Smooth muscle cell (in vitro differentiated cells): ENCODE measurements around the gene GM2A. TPM values are rescaled to one million over a fixed set of nuclear protein-coding genes. Genes with fewer than 3 reads are reported as not detected.

Experiments
- DNase-seq: peaks from one replicate; lab custom pipeline; 2025; ENCODE audit not compliant: unreplicated experiment; lab: John Stamatoyannopoulos, UW
- H2AFZ ChIP-seq: fragments of 200-600 bp; sonication (generic); 2 replicates; pipeline ENCODE4 v1.6.0; 2016; ENCODE audit warnings: antibody characterized with exemption, low read depth, mild to moderate bottlenecking
- H3F3A ChIP-seq: fragments of 200-600 bp; sonication (generic); 2 replicates; pipeline ENCODE4 v1.6.0; 2017; ENCODE audit warnings: antibody characterized with exemption, low read depth
- H3K27ac ChIP-seq: fragments of 200-600 bp; sonication (generic); 2 replicates; pipeline ENCODE4 v1.5.1; 2016; ENCODE audit warnings: low read depth, mild to moderate bottlenecking
- H3K27me3 ChIP-seq: fragments of 200-600 bp; sonication (generic); 2 replicates; pipeline ENCODE4 v1.6.1; 2016; ENCODE audit warnings: low read depth, mild to moderate bottlenecking
- H3K36me3 ChIP-seq: fragments of 200-600 bp; sonication (generic); 2 replicates; pipeline ENCODE4 v1.5.1; 2016; ENCODE audit warnings: low read depth
- H3K4me1 ChIP-seq: fragments of 200-600 bp; sonication (generic); 2 replicates; pipeline ENCODE4 v1.5.1; 2016; ENCODE audit warnings: low read depth
- H3K4me2 ChIP-seq: fragments of 200-600 bp; sonication (generic); 2 replicates; pipeline ENCODE4 v1.6.0; 2016; ENCODE audit warnings: mild to moderate bottlenecking
- H3K4me3 ChIP-seq: fragments of 200-600 bp; sonication (generic); 2 replicates; pipeline ENCODE4 v1.5.1; 2016; ENCODE audit warnings: mild to moderate bottlenecking
- H3K79me2 ChIP-seq: fragments of 200-600 bp; sonication (generic); 2 replicates; pipeline ENCODE4 v1.6.0; 2016; ENCODE audit warnings: low read depth, mild to moderate bottlenecking
- H3K9ac ChIP-seq: fragments of 200-600 bp; sonication (generic); 2 replicates; pipeline ENCODE4 v1.6.0; 2016; ENCODE audit warnings: low read depth
- H3K9me3 ChIP-seq: fragments of 200-600 bp; sonication (generic); replicated peaks from 2 replicates; pipeline ENCODE4 v1.5.1; 2016; ENCODE audit warnings: low read depth
- H4K20me1 ChIP-seq: fragments of 200-600 bp; sonication (generic); 2 replicates; pipeline ENCODE4 v1.6.0; 2016; ENCODE audit warnings: low read depth
- CTCF ChIP-seq: fragments of 200-600 bp; sonication (generic); IDR thresholded peaks from 2 replicates; pipeline ENCODE4 v1.5.1; 2017; ENCODE audit warnings: borderline replicate concordance, mild to moderate bottlenecking, antibody characterized with exemption; ENCODE audit not compliant: insufficient read depth, poor library complexity, severe bottlenecking
- WGBS: methylation state at CpG from one replicate; pipeline ENCODE4 v1.1.7; 2016; ENCODE audit warnings: low lambda C conversion rate; 5-methylcytosine and 5-hydroxymethylcytosine counted together
- polyA plus RNA-seq: library from polyadenylated mRNA; unstranded; fragments of >200 nt; fragmentation: Nextera tagmentation; extraction: Ambion mirVana; gene quantifications from 2 replicates; pipeline ENCODE4 v1.2.1, GENCODE V29; 2016
- total RNA-seq: library from RNA; depleted of rRNA; stranded (reverse); fragments of >200 nt; gene quantifications from 2 replicates; pipeline ENCODE4 v1.2.3, GENCODE V29; 2014

GM2A gene
- total and polyA plus RNA-seq, 2 experiments from 2014 or later = 16.3 to 36.1 TPM

- Histone ChIP-seq H3K27ac (no peak overlapping the region), H3K4me3 (no peak overlapping the region), H3K4me1 (peaks cover 3% of the 10 kb centered on the region), H3K36me3 (no peaks in the 10 kb centered on the region), H3K27me3 (no peaks in the 10 kb centered on the region), H3K4me2 (no peak overlapping the region), H3K9me3 (no peaks in the 10 kb centered on the region), H3K79me2 (peaks cover 3% of the 10 kb centered on the region), H3F3A (no peaks in the 10 kb centered on the region), H2AFZ (no peak overlapping the region), H4K20me1 (no peaks in the 10 kb centered on the region), H3K9ac (no peak overlapping the region)
- no peak for TF ChIP-seq CTCF
- 70% methylated on average over 2 of the region's 2 CpGs for WGBS
- no peak for DNase-seq
These were observed 4.3 kb upstream of the GM2A start for GRCh38 chr5:151248651-151249050.

GRCh38 chr5:151249281-151249680, 3.7 kb upstream of the GM2A start:
- DNase-seq = no peak
- no peak overlapping the region for H3K9ac ChIP-seq
- no peak overlapping the region for H3K27ac ChIP-seq
- WGBS = 78% methylated on average over 5 of the region's 5 CpGs
- H3K36me3 ChIP-seq = no peaks in the 10 kb centered on the region
- no peak overlapping the region for H2AFZ ChIP-seq
- peaks cover 9% of the 10 kb centered on the region for H3K79me2 ChIP-seq
- H3K4me3 ChIP-seq = no peak overlapping the region
- no peaks in the 10 kb centered on the region for H3K9me3 ChIP-seq
- H3K27me3 ChIP-seq = no peaks in the 10 kb centered on the region
- H4K20me1 ChIP-seq = no peaks in the 10 kb centered on the region
- H3K4me2 ChIP-seq = no peak overlapping the region
- H3K4me1 ChIP-seq = peaks cover 7% of the 10 kb centered on the region
- no peaks in the 10 kb centered on the region for H3F3A ChIP-seq
- TF ChIP-seq CTCF = no peak

- no peak for DNase-seq
- WGBS = 81% methylated on average over 10 of the region's 10 CpGs
- no peak for TF ChIP-seq CTCF
These were observed 2.5 kb upstream of the GM2A start for GRCh38 chr5:151250346-151251000.

GRCh38 chr5:151251001-151251551, 1.9 kb upstream of the GM2A start:
- H3K4me3 ChIP-seq = no peak overlapping the region
- H3K27me3 ChIP-seq = no peaks in the 10 kb centered on the region
- no peak overlapping the region for H3K27ac ChIP-seq
- no peak overlapping the region for H3K9ac ChIP-seq
- no peaks in the 10 kb centered on the region for H3K36me3 ChIP-seq
- DNase-seq = no peak
- H3K79me2 ChIP-seq = peaks cover 22% of the 10 kb centered on the region
- no peaks in the 10 kb centered on the region for H4K20me1 ChIP-seq
- no peak overlapping the region for H2AFZ ChIP-seq
- no peaks in the 10 kb centered on the region for H3F3A ChIP-seq
- no peak for TF ChIP-seq CTCF
- WGBS = 93% methylated on average over 5 of the region's 5 CpGs
- H3K4me2 ChIP-seq = no peak overlapping the region
- no peaks in the 10 kb centered on the region for H3K9me3 ChIP-seq
- peaks cover 7% of the 10 kb centered on the region for H3K4me1 ChIP-seq

More at GRCh38 chr5:151250346-151251000, 2.5 kb upstream of the GM2A start:
- no peak overlapping the region for H3K4me2 ChIP-seq
- no peaks in the 10 kb centered on the region for H3K27me3 ChIP-seq
- H3K79me2 ChIP-seq = peaks cover 16% of the 10 kb centered on the region
- H3K36me3 ChIP-seq = no peaks in the 10 kb centered on the region
- H2AFZ ChIP-seq = no peak overlapping the region
- H3K9me3 ChIP-seq = no peaks in the 10 kb centered on the region
- no peak overlapping the region for H3K9ac ChIP-seq
- H3K27ac ChIP-seq = no peak overlapping the region
- peaks cover 7% of the 10 kb centered on the region for H3K4me1 ChIP-seq
- no peaks in the 10 kb centered on the region for H3F3A ChIP-seq
- H4K20me1 ChIP-seq = no peaks in the 10 kb centered on the region
- no peak overlapping the region for H3K4me3 ChIP-seq
